SKM-1 treated with dmso at 0.1 percent for 144 hours (cell line): ENCODE measurements around the gene SCFD2.
"Not testable (repeated sequence)": the region's sequence is repeated elsewhere in the genome, so short reads cannot be mapped to it uniquely, and the experiment has no call there.

Experiments
- DNase-seq: peaks from one replicate; lab custom pipeline; 2025; ENCODE audit not compliant: unreplicated experiment; lab: John Stamatoyannopoulos, UW

Gene SCFD2

GRCh38 chr4:53365486-53366300 is at the start of gene SCFD2:
SCFD2 (minus strand) TSS chr4:53366061.
- peak; percentile 97 for DNase-seq

GRCh38 chr4:53409479-53409878 is 43.6 kb upstream of the SCFD2 start:
- not testable (repeated sequence) for DNase-seq

- DNase-seq, result no peak
Observed at GRCh38 chr4:53380221-53380620, 14.4 kb upstream of the SCFD2 start.

GRCh38 chr4:53378171-53378482 is 12.3 kb upstream of the SCFD2 start:
- no peak for DNase-seq

GRCh38 chr4:53377319-53378170 is 11.7 kb upstream of the SCFD2 start, which contains the start of gene FIP1L1:
FIP1L1 (plus strand) TSS chr4:53377641; CDS start chr4:53377839, 198 bp downstream.
- DNase-seq, result peak; percentile 86

GRCh38 chr4:53376900-53377299 is 11.0 kb upstream of the SCFD2 start:
- DNase-seq, result no peak

GRCh38 chr4:53374777-53375258 is 9.0 kb upstream of the SCFD2 start:
- no peak for DNase-seq

- DNase-seq, result no peak
Observed at GRCh38 chr4:53371843-53372521, 6.1 kb upstream of the SCFD2 start.

GRCh38 chr4:53371049-53371448 is 5.2 kb upstream of the SCFD2 start:
- DNase-seq, result no peak

GRCh38 chr4:53367721-53368120 is 1.9 kb upstream of the SCFD2 start:
- DNase-seq, result no peak

- no peak for DNase-seq
Observed at GRCh38 chr4:53366301-53366716, 448 bp upstream of the SCFD2 start.

GRCh38 chr4:53365121-53365485 is 758 bp downstream of the SCFD2 start:
- peak; percentile 27 for DNase-seq

GRCh38 chr4:53364624-53365023 is 1.2 kb downstream of the SCFD2 start:
- no peak for DNase-seq

- DNase-seq, result no peak
Observed at GRCh38 chr4:53362093-53362492, 3.8 kb downstream of the SCFD2 start.

GRCh38 chr4:53361451-53361850 is 4.4 kb downstream of the SCFD2 start:
- DNase-seq, result no peak

GRCh38 chr4:53355930-53356521 is 9.8 kb downstream of the SCFD2 start:
- DNase-seq, result no peak

GRCh38 chr4:53354012-53354722 is 11.7 kb downstream of the SCFD2 start:
- no peak for DNase-seq

GRCh38 chr4:53349091-53349491 is 16.8 kb downstream of the SCFD2 start:
- no peak for DNase-seq

GRCh38 chr4:53348046-53348445 is 17.8 kb downstream of the SCFD2 start:
- DNase-seq, result no peak
